SK-N-SH (cell line): ENCODE measurements around the gene GIPC2. TPM values are rescaled to one million over a fixed set of nuclear protein-coding genes. Genes with fewer than 3 reads are reported as not detected.

ENCODE experiments used
- CTCF ChIA-PET: fragments of 300-600, 350-600 bp; formaldehyde crosslinking; extraction: SDS; loops from one replicate; lab custom pipeline; 2021; lab: Yijun Ruan, JAX
- POLR2A ChIA-PET: fragments of 350-600 bp; sonication (Branson Sonifier 250); formaldehyde crosslinking; extraction: SDS; loops from one replicate; lab custom pipeline; 2020; ENCODE audit warnings: antibody characterized with exemption, inconsistent platforms; lab: Yijun Ruan, JAX
- DNase-seq: peaks from one replicate; pipeline ENCODE4 v3.0.0; 2012
- H2AFZ ChIP-seq: fragments of 200-600 bp; sonication (generic); 2 replicates; pipeline ENCODE4 v1.8.1; 2016; ENCODE audit warnings: antibody characterized with exemption, mild to moderate bottlenecking, low read depth
- H3F3A ChIP-seq: fragments of 200-600 bp; sonication (generic); replicated peaks from 2 replicates; pipeline ENCODE3; 2016; ENCODE audit warnings: antibody characterized with exemption, mild to moderate bottlenecking; ENCODE audit not compliant: insufficient read depth
- H3K27ac ChIP-seq, 2 experiments: fragments of 200-500 bp in 1 of 2; fragments of 200-600 bp in 1 of 2; sonication (Bioruptor generic) in 1 of 2; sonication (generic), shearing (Covaris generic) in 1 of 2; 2 replicates each; pipeline versions ENCODE4 v1.5.1 to v1.6.1; 2014 to 2016; ENCODE audit warnings: low read depth in 2 of 2, inconsistent platforms in 1 of 2, low read length in 1 of 2, mild to moderate bottlenecking in 1 of 2, mixed read lengths in 1 of 2
- H3K27me3 ChIP-seq: fragments of 200-600 bp; sonication (generic), shearing (Covaris generic); 2 replicates; pipeline ENCODE4 v1.6.1; 2016; ENCODE audit warnings: mixed run types; ENCODE audit not compliant: insufficient read depth
- H3K36me3 ChIP-seq, 2 experiments: fragments of 200-500 bp in 1 of 2; fragments of 200-600 bp in 1 of 2; sonication (Bioruptor generic) in 1 of 2; sonication (generic) in 1 of 2; replicated peaks in 1 of 2; 2 replicates each; pipeline versions ENCODE3 to v1.5.1; 2014 to 2016; ENCODE audit warnings: low read length in 1 of 2, mild to moderate bottlenecking in 1 of 2; ENCODE audit not compliant: insufficient read depth in 2 of 2, control insufficient read depth in 1 of 2
- H3K4me1 ChIP-seq, 2 experiments: fragments of 200-500 bp in 1 of 2; fragments of 200-600 bp in 1 of 2; sonication (Bioruptor generic) in 1 of 2; sonication (generic), shearing (Covaris generic) in 1 of 2; 2 replicates each; pipeline versions ENCODE4 v1.5.1 to v1.6.1; 2014 to 2016; ENCODE audit warnings: low read depth in 1 of 2, low read length in 1 of 2, mixed run types in 1 of 2; ENCODE audit not compliant: insufficient read depth in 2 of 2, control insufficient read depth in 1 of 2
- H3K4me2 ChIP-seq: fragments of 200-600 bp; sonication (generic), shearing (Covaris generic); 2 replicates; pipeline ENCODE4 v1.6.1; 2017; ENCODE audit warnings: mixed run types
- H3K4me3 ChIP-seq, 2 experiments: fragments of 200-500 bp in 1 of 2; fragments of 200-600 bp in 1 of 2; sonication (Bioruptor generic) in 1 of 2; sonication (generic), shearing (Covaris generic) in 1 of 2; 2 replicates each; pipeline versions ENCODE4 v1.5.1 to v1.8.1; 2014 to 2016; ENCODE audit warnings: low read depth in 2 of 2, inconsistent platforms in 1 of 2, low read length in 1 of 2, mild to moderate bottlenecking in 1 of 2, mixed read lengths in 1 of 2, moderate library complexity in 1 of 2
- H3K79me2 ChIP-seq: fragments of 200-600 bp; sonication (generic); 2 replicates; pipeline ENCODE4 v1.8.1; 2017; ENCODE audit warnings: mild to moderate bottlenecking; ENCODE audit not compliant: insufficient read depth
- H3K9ac ChIP-seq: fragments of 200-600 bp; sonication (generic); 2 replicates; pipeline ENCODE4 v1.6.1; 2017; ENCODE audit warnings: mixed run types
- H3K9me2 ChIP-seq: fragments of 200-600 bp; sonication (generic); 2 replicates; pipeline ENCODE4 v1.6.1; 2017; ENCODE audit warnings: mixed run types
- H3K9me3 ChIP-seq: fragments of 200-600 bp; sonication (generic); 2 replicates; pipeline ENCODE4 v1.6.1; 2017; ENCODE audit warnings: mixed run types, mild to moderate bottlenecking, moderate library complexity
- H4K20me1 ChIP-seq: fragments of 200-600 bp; sonication (generic); 2 replicates; pipeline ENCODE4 v1.6.1; 2017; ENCODE audit warnings: mild to moderate bottlenecking, mixed run types; ENCODE audit not compliant: insufficient read depth
- EZH2phosphoT487 ChIP-seq: fragments of 200-600 bp; sonication (generic); IDR thresholded peaks from 2 replicates; pipeline ENCODE4 v1.6.1; 2017; ENCODE audit warnings: low read depth, mixed run types, mild to moderate bottlenecking, antibody characterized with exemption, moderate library complexity, borderline replicate concordance
- FOSL2 ChIP-seq: IDR thresholded peaks from 2 replicates; pipeline ENCODE4 v1.4.0; 2012; ENCODE audit warnings: low read depth, mild to moderate bottlenecking, moderate library complexity, borderline replicate concordance
- FOXJ3 ChIP-seq: sonication (generic); formaldehyde crosslinking; IDR thresholded peaks from 2 replicates; pipeline ENCODE4 v1.5.1; 2020; ENCODE audit warnings: mild to moderate bottlenecking, missing genetic modification reagents
- FOXM1 ChIP-seq: IDR thresholded peaks from 2 replicates; pipeline ENCODE4 v1.4.0; 2012; ENCODE audit warnings: low read depth, mild to moderate bottlenecking
- GATA2 ChIP-seq: sonication (generic); formaldehyde crosslinking; IDR thresholded peaks from 2 replicates; pipeline ENCODE4 v1.5.0; 2020; ENCODE audit warnings: mild to moderate bottlenecking, missing genetic modification reagents
- JUND ChIP-seq: IDR thresholded peaks from 2 replicates; pipeline ENCODE4 v1.4.0; 2012
- MAX ChIP-seq: IDR thresholded peaks from 2 replicates; pipeline ENCODE4 v1.4.0; 2012; ENCODE audit warnings: low read depth
- MXI1 ChIP-seq: IDR thresholded peaks from 2 replicates; pipeline ENCODE4 v1.6.1; 2012; ENCODE audit warnings: mild to moderate bottlenecking, low read depth, low read length, improper control_type of control experiment
- NFIC ChIP-seq: IDR thresholded peaks from 2 replicates; pipeline ENCODE4 v1.4.0; 2012; ENCODE audit warnings: borderline replicate concordance
- NRF1 ChIP-seq: IDR thresholded peaks from 2 replicates; pipeline ENCODE4 v1.6.1; 2012; ENCODE audit warnings: low read depth, mild to moderate bottlenecking, low read length
- RAD21 ChIP-seq: IDR thresholded peaks from 2 replicates; pipeline ENCODE4 v1.6.1; 2012; ENCODE audit warnings: mild to moderate bottlenecking, low read length
- REST ChIP-seq: IDR thresholded peaks from 2 replicates; pipeline ENCODE4 v1.6.1; 2012; ENCODE audit warnings: mild to moderate bottlenecking, low read depth, low read length, moderate library complexity
- RXRA ChIP-seq: IDR thresholded peaks from 2 replicates; pipeline ENCODE4 v1.4.0; 2012; ENCODE audit warnings: low read depth, mild to moderate bottlenecking, borderline replicate concordance
- SIN3A ChIP-seq: IDR thresholded peaks from 2 replicates; pipeline ENCODE4 v1.6.1; 2012; ENCODE audit warnings: low read depth, mild to moderate bottlenecking, low read length, moderate library complexity, borderline replicate concordance
- SMC3 ChIP-seq: IDR thresholded peaks from 2 replicates; pipeline ENCODE4 v1.6.1; 2012; ENCODE audit warnings: low read depth, low read length, improper control_type of control experiment
- TCF12 ChIP-seq: IDR thresholded peaks from 2 replicates; pipeline ENCODE4 v1.4.0; 2012
- TEAD4 ChIP-seq: IDR thresholded peaks from 2 replicates; pipeline ENCODE4 v1.4.0; 2012; ENCODE audit warnings: mild to moderate bottlenecking, borderline replicate concordance; ENCODE audit not compliant: insufficient read depth
- USF2 ChIP-seq: fragments of 150-350 bp; IDR thresholded peaks from 2 replicates; pipeline ENCODE4 v1.6.1; 2017; ENCODE audit warnings: antibody characterized with exemption, low read length, low read depth, borderline replicate concordance
- WGBS: methylation state at CpG from one replicate; pipeline ENCODE4 v1.1.6; 2017; ENCODE audit warnings: low lambda C conversion rate; 5-methylcytosine and 5-hydroxymethylcytosine counted together
- polyA plus RNA-seq, 3 experiments: library from polyadenylated mRNA; depleted of rRNA; stranded (reverse); fragments of >200 nt; gene quantifications; 2 replicates each; pipeline ENCODE4 v1.2.3, GENCODE V29; 2012
- TF ChIP-seq, protein P1 (sequence below): IDR thresholded peaks from 2 replicates; pipeline ENCODE4; 2012
- TF ChIP-seq, protein P2 (sequence below): fragments of 150-350 bp; IDR thresholded peaks from 2 replicates; pipeline ENCODE4 v1.6.1; 2016; ENCODE audit warnings: mild to moderate bottlenecking, low read depth, low read length

The GIPC2 gene
- polyA plus RNA-seq, 1 of the 3 experiments (the other 2 are of a cell fraction) = 0.02 TPM

DNA sequence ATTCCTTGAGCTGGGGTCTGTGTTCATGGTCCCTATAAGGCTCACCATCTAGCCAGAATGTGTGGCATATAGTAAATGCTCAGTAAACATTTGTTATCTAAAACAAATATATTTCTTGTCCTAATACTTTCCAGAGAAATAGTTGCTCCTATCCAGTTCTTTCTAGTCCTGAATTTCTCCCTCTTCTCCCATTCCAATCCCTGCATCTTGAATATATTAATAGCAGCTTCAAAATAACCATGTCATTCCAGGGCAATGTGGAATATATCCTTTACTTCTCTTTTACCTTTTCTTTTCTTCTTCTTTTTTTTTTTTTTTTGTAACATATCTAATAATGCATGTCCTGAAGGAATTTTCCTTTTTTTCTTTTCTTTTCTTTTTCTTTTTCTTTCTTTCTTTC lies 30.6 kb upstream of the GIPC2 start:
- H3K4me2 ChIP-seq = no peak overlapping the region
- POLR2A ChIA-PET = no interaction called here
- H3K4me3 ChIP-seq = no peak overlapping the region
- no peaks in the 10 kb centered on the region; a peak in 1 of 4 replicates for H3K4me1 ChIP-seq
- H3K79me2 ChIP-seq = peaks cover 57% of the 10 kb centered on the region
- no peaks in the 10 kb centered on the region for H4K20me1 ChIP-seq
- no peak overlapping the region for H2AFZ ChIP-seq
- no peaks in the 10 kb centered on the region for H3K9me3 ChIP-seq
- no peak overlapping the region for H3K27ac ChIP-seq
- H3K9me2 ChIP-seq = 0 out of 2 replicates have a peak, but pooled peaks cover 4% of the 10 kb centered on the region
- H3K27me3 ChIP-seq = no peaks in the 10 kb centered on the region
- peaks cover 30% of the 10 kb centered on the region for H3F3A ChIP-seq
- CTCF ChIA-PET = no interaction called here
- TF ChIP-seq, protein P1, sequence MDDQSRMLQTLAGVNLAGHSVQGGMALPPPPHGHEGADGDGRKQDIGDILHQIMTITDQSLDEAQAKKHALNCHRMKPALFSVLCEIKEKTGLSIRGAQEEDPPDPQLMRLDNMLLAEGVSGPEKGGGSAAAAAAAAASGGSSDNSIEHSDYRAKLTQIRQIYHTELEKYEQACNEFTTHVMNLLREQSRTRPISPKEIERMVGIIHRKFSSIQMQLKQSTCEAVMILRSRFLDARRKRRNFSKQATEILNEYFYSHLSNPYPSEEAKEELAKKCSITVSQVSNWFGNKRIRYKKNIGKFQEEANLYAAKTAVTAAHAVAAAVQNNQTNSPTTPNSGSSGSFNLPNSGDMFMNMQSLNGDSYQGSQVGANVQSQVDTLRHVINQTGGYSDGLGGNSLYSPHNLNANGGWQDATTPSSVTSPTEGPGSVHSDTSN = no peak
- TF ChIP-seq FOXM1 (no peak), EZH2phosphoT487 (no peak), TCF12 (no peak), RAD21 (no peak), MXI1 (no peak)
- no peak for DNase-seq
- H3K9ac ChIP-seq = no peak overlapping the region
- peaks cover 19 to 55% of the 10 kb centered on the region in 2 experiments for H3K36me3 ChIP-seq

GRCh38 chr1:78019024-78019423 lies 26.7 kb upstream of the GIPC2 start:
- Histone ChIP-seq H3K27ac (no peak overlapping the region), H3K9me2 (0 out of 2 replicates have a peak, but pooled peaks cover 4% of the 10 kb centered on the region), H2AFZ (no peak overlapping the region), H3K27me3 (no peaks in the 10 kb centered on the region), H3F3A (peaks cover 36% of the 10 kb centered on the region), H3K4me1 (no peaks in the 10 kb centered on the region), H3K9me3 (no peaks in the 10 kb centered on the region), H3K79me2 (peaks cover 27% of the 10 kb centered on the region; the same call in 1 of the 2 replicates), H3K36me3 (peaks cover 9 to 41% of the 10 kb centered on the region in 2 experiments), H3K4me3 (no peak overlapping the region), H4K20me1 (no peaks in the 10 kb centered on the region), H3K9ac (no peak overlapping the region), H3K4me2 (no peak overlapping the region)
- ChIA-PET CTCF (interaction anchor here (1.0 kb wide), 1 partner anchor 13 kb away, joined by 4 read pairs; no protein-coding TSS in a partner anchor), POLR2A (no interaction called here)
- no peak for DNase-seq
- 100% methylated on average over 1 of the region's 1 CpG for WGBS
- TF ChIP-seq GATA2 (CRISPR knock-in tag) = no peak
- TF ChIP-seq, protein P2, sequence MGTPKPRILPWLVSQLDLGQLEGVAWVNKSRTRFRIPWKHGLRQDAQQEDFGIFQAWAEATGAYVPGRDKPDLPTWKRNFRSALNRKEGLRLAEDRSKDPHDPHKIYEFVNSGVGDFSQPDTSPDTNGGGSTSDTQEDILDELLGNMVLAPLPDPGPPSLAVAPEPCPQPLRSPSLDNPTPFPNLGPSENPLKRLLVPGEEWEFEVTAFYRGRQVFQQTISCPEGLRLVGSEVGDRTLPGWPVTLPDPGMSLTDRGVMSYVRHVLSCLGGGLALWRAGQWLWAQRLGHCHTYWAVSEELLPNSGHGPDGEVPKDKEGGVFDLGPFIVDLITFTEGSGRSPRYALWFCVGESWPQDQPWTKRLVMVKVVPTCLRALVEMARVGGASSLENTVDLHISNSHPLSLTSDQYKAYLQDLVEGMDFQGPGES = no peak
- no peak for TF ChIP-seq TEAD4
- no peak for TF ChIP-seq EZH2phosphoT487
- TF ChIP-seq JUND = no peak
- no peak for TF ChIP-seq RXRA
- no peak for TF ChIP-seq SIN3A
- no peak for TF ChIP-seq MAX
- no peak for TF ChIP-seq FOXM1
- no peak for TF ChIP-seq NFIC
- no peak for TF ChIP-seq USF2
- no peak for TF ChIP-seq FOXJ3 (CRISPR knock-in tag)
- TF ChIP-seq SMC3 = no peak
- TF ChIP-seq FOSL2 = no peak
- no peak for TF ChIP-seq TCF12
- TF ChIP-seq NRF1 = no peak
- TF ChIP-seq REST = no peak
